ENCODE results near the gene APOC1.
"Not testable (repeated sequence)": the region's sequence is repeated elsewhere in the genome, so short reads cannot be mapped to it uniquely, and the experiment has no call there.

APOC1 gene

GRCh38 chr19:44889830-44890365 lies 24.5 kb upstream of the APOC1 start:
- no peak for DNase-seq (ENCODE audit: low read depth in 2 of 2)

- no peak for DNase-seq (ENCODE audit: low read depth in 2 of 2)
These were observed 23.9 kb upstream of the APOC1 start for GRCh38 chr19:44890366-44891015.

- peak; percentile 100 for DNase-seq (ENCODE audit: low read depth in 2 of 2)
These were observed 23.2 kb upstream of the APOC1 start, which contains the start of gene TOMM40 for GRCh38 chr19:44891016-44891882. Gene TOMM40, plus strand, starts transcription at chr19:44891254. Its CDS starts 162 bp downstream, at chr19:44891416.

- no peak for DNase-seq (ENCODE audit: low read depth in 2 of 2)
These were observed 21.5 kb upstream of the APOC1 start for GRCh38 chr19:44892932-44893331.

- DNase-seq (ENCODE audit: low read depth in 2 of 2), result no peak
These were observed 20.9 kb upstream of the APOC1 start for GRCh38 chr19:44893332-44894051.

GRCh38 chr19:44894052-44894400 lies 20.4 kb upstream of the APOC1 start:
- DNase-seq (ENCODE audit: low read depth in 2 of 2), result no peak

GRCh38 chr19:44894946-44895345 lies 19.5 kb upstream of the APOC1 start:
- DNase-seq (ENCODE audit: low read depth in 2 of 2), result no peak

GRCh38 chr19:44897835-44898234 lies 16.6 kb upstream of the APOC1 start:
- no peak for DNase-seq (ENCODE audit: low read depth in 2 of 2)

GRCh38 chr19:44900328-44901244 lies 13.8 kb upstream of the APOC1 start:
- DNase-seq (ENCODE audit: low read depth in 2 of 2), result no peak

GRCh38 chr19:44903216-44903601 lies 11.2 kb upstream of the APOC1 start:
- no peak for DNase-seq (ENCODE audit: low read depth in 2 of 2)

GRCh38 chr19:44903602-44904425 lies 10.6 kb upstream of the APOC1 start:
- DNase-seq (ENCODE audit: low read depth in 2 of 2), result peak; percentile 66 to 86

- no peak for DNase-seq (ENCODE audit: low read depth in 2 of 2)
These were observed 9.9 kb upstream of the APOC1 start for GRCh38 chr19:44904426-44904994.

GRCh38 chr19:44905437-44906160 lies 8.8 kb upstream of the APOC1 start, which contains the start of gene APOE:
Gene APOE, plus strand, starts transcription at chr19:44905796. Its CDS starts 829 bp downstream, at chr19:44906625.
- DNase-seq (ENCODE audit: low read depth in 2 of 2), result no peak

- DNase-seq (ENCODE audit: low read depth in 2 of 2), result no peak
These were observed 6.8 kb upstream of the APOC1 start for GRCh38 chr19:44907613-44908012.

- DNase-seq (ENCODE audit: low read depth in 2 of 2), result no peak
These were observed 6.2 kb upstream of the APOC1 start for GRCh38 chr19:44908074-44908835.

- no peak for DNase-seq (ENCODE audit: low read depth in 2 of 2)
These were observed 5.6 kb upstream of the APOC1 start for GRCh38 chr19:44908836-44909261.

- DNase-seq (ENCODE audit: low read depth in 2 of 2), result no peak
These were observed 4.6 kb upstream of the APOC1 start for GRCh38 chr19:44909775-44910174.

- not testable (repeated sequence) for DNase-seq (ENCODE audit: low read depth in 2 of 2)
These were observed 2.5 kb upstream of the APOC1 start for GRCh38 chr19:44911896-44912295.
